ENCODE measurements around the gene BRD1. TPM values are rescaled to one million over a fixed set of nuclear protein-coding genes. Genes with fewer than 3 reads are reported as not detected.

The BRD1 gene
- total RNA-seq, 1 experiment from 2014 or later: 31.3 TPM

- H2AFZ ChIP-seq (ENCODE audit: low read depth, low read length, poor library complexity, severe bottlenecking): peak overlapping the region; percentile 60
- peak overlapping the region; percentile 10; the same call in 1 of the 2 replicates for H3K27ac ChIP-seq (ENCODE audit: low read depth, low read length)
- POLR2A ChIA-PET: no interaction called here
- no TSS peak for BruUV-seq (replicated peaks)
- no peak for TF ChIP-seq SRF (IDR thresholded peaks at IDR 0.05; ENCODE audit: low read depth)
- no peak for TF ChIP-seq SP1 (IDR thresholded peaks at IDR 0.05; ENCODE audit: low read depth)
- no peak for TF ChIP-seq JUND (IDR thresholded peaks at IDR 0.05)
- TF ChIP-seq EZH2phosphoT487 (IDR thresholded peaks at IDR 0.05; ENCODE audit: borderline replicate concordance): no peak
- TF ChIP-seq ZFX (IDR thresholded peaks at IDR 0.05): no peak
- no peak for TF ChIP-seq YY1 (IDR thresholded peaks at IDR 0.05; ENCODE audit: extremely low read depth, insufficient replicate concordance, low read depth, low read length)
- no peak for TF ChIP-seq SIN3A (IDR thresholded peaks at IDR 0.05; ENCODE audit: low read depth)
- TF ChIP-seq MAX (IDR thresholded peaks at IDR 0.05): no peak
- TF ChIP-seq CTCF (IDR thresholded peaks at IDR 0.05 in 2 of 3, conservative IDR thresholded peaks at IDR 0.05 in 1 of 3; ENCODE audit: borderline replicate concordance in 1 of 3, insufficient read depth in 1 of 3, low read depth in 2 of 3, low read length in 2 of 3): no peak
- no peak for TF ChIP-seq EGR1 (IDR thresholded peaks at IDR 0.05; ENCODE audit: low read depth)
- no peak for TF ChIP-seq CBX3 (IDR thresholded peaks at IDR 0.05; ENCODE audit: low read depth)
- TF ChIP-seq EZH2 (IDR thresholded peaks at IDR 0.05): no peak
- TF ChIP-seq REST (IDR thresholded peaks at IDR 0.05; ENCODE audit: low read depth): no peak
- no peak for TF ChIP-seq ELF1 (IDR thresholded peaks at IDR 0.05; ENCODE audit: borderline replicate concordance, low read depth)
- no peak for TF ChIP-seq ATF3 (IDR thresholded peaks at IDR 0.05)
- TF ChIP-seq FOSL1 (IDR thresholded peaks at IDR 0.05; ENCODE audit: low read depth): no peak
- RAD21 ChIA-PET (ENCODE audit: low non-redundant PET in 1 of 2, low total read pairs in 2 of 2, uncharacterized antibody in 2 of 2, unreplicated experiment in 2 of 2): no interaction called here
- no peaks in the 10 kb centered on the region for H3K79me2 ChIP-seq (ENCODE audit: insufficient read depth, low read length)
- CTCF ChIA-PET: no interaction called here
- H3K27me3 ChIP-seq (ENCODE audit: insufficient read depth, low read length): no peaks in the 10 kb centered on the region
- peaks cover 0 to 6% of the 10 kb centered on the region in 2 experiments; a peak in 1 of 4 replicates for H3K4me1 ChIP-seq (ENCODE audit: control insufficient read depth in 1 of 2, insufficient read depth in 2 of 2, low read length in 2 of 2)
- H4K20me1 ChIP-seq (ENCODE audit: insufficient read depth): no peaks in the 10 kb centered on the region
- H3K4me2 ChIP-seq (ENCODE audit: low read length): no peak overlapping the region
- no peak for ATAC-seq
- intact Hi-C loops (cut with micrococcal nuclease): no loop called here
- H3K9me3 ChIP-seq (ENCODE audit: control insufficient read depth in 1 of 2, insufficient read depth in 1 of 2, low read depth in 1 of 2, low read length in 2 of 2): no peaks in the 10 kb centered on the region
- no peak for DNase-seq (ENCODE audit: low read depth, low spot score)
- no peaks in the 10 kb centered on the region for H3K36me3 ChIP-seq (ENCODE audit: control insufficient read depth in 1 of 2, insufficient read depth in 2 of 2, low read length in 2 of 2)
- H3K9me2 ChIP-seq (ENCODE audit: insufficient read depth): no peaks in the 10 kb centered on the region
- no peak overlapping the region for H3K4me3 ChIP-seq (replicated peaks in 1 of 2; ENCODE audit: low read depth in 1 of 2, low read length in 2 of 2)
- no peak overlapping the region for H3K9ac ChIP-seq (ENCODE audit: low read length)
These were observed 67.4 kb downstream of the BRD1 start for GRCh38 chr22:49760280-49760629.
